H54 (cell line): Measurements from ENCODE around the gene ELOB.

Experiments
- DNase-seq: peaks from one replicate; pipeline ENCODE4 v3.0.0; 2011; ENCODE audit warnings: low spot score, mixed read lengths; ENCODE audit not compliant: insufficient read length
- FAIRE-seq: peaks from 3 replicates; lab custom pipeline; 2011; peaks lifted over from hg19 to GRCh38; lab: Jason Lieb, UNC
- POLR2A ChIP-seq: IDR thresholded peaks from 2 replicates; pipeline ENCODE4 v1.6.1; 2011; ENCODE audit warnings: low read depth, mild to moderate bottlenecking, low read length

ELOB gene

GRCh38 chr16:2798723-2799204, 21.7 kb upstream of the ELOB start:
- FAIRE-seq: no peak
- no peak for TF ChIP-seq POLR2A
- DNase-seq: no peak

DNA sequence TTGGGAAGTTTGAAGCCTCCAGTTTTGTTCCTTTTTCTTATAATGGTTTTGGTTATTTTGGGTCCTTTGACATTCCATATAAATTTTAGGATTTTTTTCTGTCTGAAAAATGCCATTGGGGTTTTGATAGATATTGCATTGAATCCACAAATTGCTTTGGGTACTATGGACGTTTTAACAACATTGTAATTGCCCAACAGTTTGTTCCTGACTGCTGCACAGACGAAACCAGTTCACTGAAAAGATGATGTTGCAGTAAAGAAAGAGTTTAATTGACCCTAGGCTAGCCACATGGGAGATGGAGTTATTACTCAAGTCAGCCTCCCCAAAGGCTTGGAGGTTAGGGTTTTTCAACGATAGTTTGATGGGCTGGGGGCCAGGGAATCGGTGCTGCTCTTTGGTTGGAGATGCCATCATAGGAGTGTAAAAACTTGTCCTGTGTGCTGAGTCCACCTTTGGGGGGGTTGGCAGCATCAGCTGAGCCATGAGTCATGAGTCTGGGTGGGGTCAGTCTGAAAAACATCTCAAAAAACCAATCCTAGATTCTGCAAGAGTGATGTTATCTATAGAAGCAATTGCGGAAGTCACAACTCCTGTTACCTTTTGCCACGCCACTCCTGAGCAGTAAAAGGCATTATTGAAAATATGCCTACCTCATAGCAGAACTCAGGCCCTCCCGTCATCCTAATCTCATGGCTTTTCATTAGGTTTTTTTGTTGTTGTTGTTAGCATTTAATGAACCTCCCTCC, 18.5 kb upstream of the ELOB start:
- DNase-seq (peak; percentile 52), FAIRE-seq (peak; percentile 70)
- no peak for TF ChIP-seq POLR2A

- no peak for TF ChIP-seq POLR2A
- FAIRE-seq (no peak), DNase-seq (no peak)
Observed at GRCh38 chr16:2792940-2793339, 15.9 kb upstream of the ELOB start.

- TF ChIP-seq POLR2A: no peak
- DNase-seq (no peak), FAIRE-seq (no peak)
Observed at GRCh38 chr16:2791174-2791573, 14.1 kb upstream of the ELOB start.

GRCh38 chr16:2790631-2791030, 13.6 kb upstream of the ELOB start:
- TF ChIP-seq POLR2A: no peak
- DNase-seq (no peak), FAIRE-seq (no peak)

- no peak for TF ChIP-seq POLR2A
- FAIRE-seq (no peak), DNase-seq (no peak)
Observed at GRCh38 chr16:2787961-2788360, 10.9 kb upstream of the ELOB start.

DNA sequence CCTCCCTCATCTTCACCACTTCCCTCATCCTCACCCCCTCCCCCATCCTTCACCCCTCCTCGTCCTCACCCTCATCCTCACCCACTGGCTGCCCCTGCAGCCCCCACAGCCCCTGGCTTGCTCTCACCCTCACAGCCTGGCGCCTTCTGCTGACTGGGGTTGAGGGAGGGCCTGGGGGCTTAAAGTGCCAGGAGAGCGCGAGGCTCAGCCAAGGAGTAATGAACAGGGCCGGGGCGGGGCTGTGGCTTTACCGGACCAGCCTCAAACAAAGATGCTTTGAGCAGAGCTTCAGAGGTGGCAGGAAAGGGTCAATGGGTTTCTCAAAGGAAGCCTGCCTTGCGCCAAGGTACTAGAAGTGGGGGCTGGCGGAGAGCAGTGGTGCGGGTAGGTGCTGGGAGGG, 10.3 kb upstream of the ELOB start, which contains the start of gene PRSS33:
Gene PRSS33, minus strand, starts transcription at position 155 of the 400 bp plus-strand sequence. CDS start 1,013 bp downstream, outside the sequence.
- no peak for DNase-seq
- no peak for FAIRE-seq
- TF ChIP-seq POLR2A: no peak

- TF ChIP-seq POLR2A: no peak
- FAIRE-seq (no peak), DNase-seq (no peak)
Observed at GRCh38 chr16:2786826-2787151, 9.7 kb upstream of the ELOB start.

GRCh38 chr16:2786061-2786825, 9.2 kb upstream of the ELOB start:
- FAIRE-seq: no peak
- no peak for DNase-seq
- TF ChIP-seq POLR2A: no peak

- no peak for TF ChIP-seq POLR2A
- no peak for FAIRE-seq
Observed at GRCh38 chr16:2785101-2785991, 8.3 kb upstream of the ELOB start.

DNA sequence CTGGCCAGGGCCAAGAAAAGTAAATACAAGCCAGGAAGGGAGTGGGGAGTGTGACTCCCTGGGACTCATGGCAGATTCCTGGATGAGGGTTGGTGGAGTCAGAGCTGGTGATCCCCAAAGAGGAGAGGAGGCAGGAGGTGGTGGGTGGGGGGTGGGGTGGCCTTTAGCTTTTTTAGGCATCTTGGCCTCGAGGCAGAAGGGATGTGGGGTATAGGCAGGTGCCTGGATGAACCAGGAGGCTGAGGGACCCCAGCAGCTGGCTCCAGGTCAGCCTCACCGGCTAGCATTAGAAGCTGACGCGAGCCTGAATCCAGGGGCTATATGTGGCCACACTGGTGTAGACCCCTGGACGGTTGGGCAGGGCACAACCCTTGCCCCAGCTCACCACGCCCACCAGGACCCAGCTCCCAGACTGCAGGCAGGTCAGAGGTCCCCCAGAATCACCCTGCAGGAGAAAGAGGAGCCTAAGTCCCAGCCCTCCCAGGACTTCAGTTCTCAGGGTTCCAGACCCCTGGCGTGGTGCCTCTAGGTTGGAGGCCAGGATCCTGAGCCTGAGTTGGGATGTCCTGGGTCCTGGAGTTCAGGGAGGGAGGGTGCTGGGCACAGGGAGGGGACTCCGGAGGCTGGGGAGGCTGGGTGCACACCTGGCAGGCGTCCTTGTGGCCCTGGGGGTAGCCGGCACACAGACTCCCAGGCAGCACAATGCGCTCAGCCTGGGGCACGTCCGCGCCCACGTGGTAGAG, 7.4 kb upstream of the ELOB start:
- TF ChIP-seq POLR2A: no peak
- DNase-seq: no peak
- FAIRE-seq: no peak

More at GRCh38 chr16:2785101-2785991, 8.3 kb upstream of the ELOB start:
- no peak for DNase-seq

- DNase-seq (no peak), FAIRE-seq (no peak)
- no peak for TF ChIP-seq POLR2A
Observed at GRCh38 chr16:2783581-2784357, 6.7 kb upstream of the ELOB start.
